ENCODE measurements around the gene MPND.

- no peak for TF ChIP-seq POLR2A (IDR thresholded peaks at IDR 0.05)
- TF ChIP-seq CTCF (IDR thresholded peaks at IDR 0.05) = no peak
- no peak for TF ChIP-seq POLR2AphosphoS5 (IDR thresholded peaks at IDR 0.05)
Measured at GRCh38 chr19:4405977-4406376, 62.6 kb downstream of the MPND start.
